K562 (cell line): Measurements from ENCODE around the gene TFAP2A. TPM values are rescaled to one million over a fixed set of nuclear protein-coding genes. Genes with fewer than 3 reads are reported as not detected.
A peak's percentile ranks its signal among the peaks of the same experiment; 100 is the strongest.

Experiments used
- ARID1B ChIP-seq: fragments of 450-650 bp; IDR thresholded peaks from 2 replicates; pipeline ENCODE4 v1.6.1; 2016; ENCODE audit warnings: antibody characterized with exemption, mild to moderate bottlenecking, inconsistent platforms
- ATF6 ChIP-seq: sonication (generic); formaldehyde crosslinking; IDR thresholded peaks from 2 replicates; pipeline ENCODE4 v1.4.0; 2020; ENCODE audit warnings: mild to moderate bottlenecking, missing genetic modification reagents
- CHD1 ChIP-seq: fragments of 200-600 bp; sonication (generic); IDR thresholded peaks from one replicate; pipeline ENCODE4 v1.6.1; 2012; ENCODE audit warnings: mild to moderate bottlenecking, moderate library complexity, low read length, inconsistent platforms
- E2F5 ChIP-seq: sonication (generic); formaldehyde crosslinking; IDR thresholded peaks from 2 replicates; pipeline ENCODE4 v1.8.0; 2022; ENCODE audit warnings: mild to moderate bottlenecking, missing genetic modification reagents
- GABPA ChIP-seq: fragments of 200-800 bp; sonication (Bioruptor generic); conservative IDR thresholded peaks from 2 replicates; pipeline ENCODE4 v1.6.1; 2016; ENCODE audit warnings: low read depth, missing genetic modification characterization, missing compliant biosample characterization
- GATAD2A ChIP-seq: fragments of 450-650 bp; IDR thresholded peaks from 2 replicates; pipeline ENCODE4 v1.6.1; 2017
- POLR2AphosphoS5 ChIP-seq: IDR thresholded peaks from 2 replicates; pipeline ENCODE4 v1.6.1; 2011; ENCODE audit warnings: mild to moderate bottlenecking, low read depth, low read length, moderate library complexity; ENCODE audit not compliant: control insufficient read depth, insufficient read depth
- STAT5B ChIP-seq: fragments of 250-450 bp; sonication (Bioruptor Pico); IDR thresholded peaks from 2 replicates; pipeline ENCODE4 v1.8.0; 2021; ENCODE audit warnings: mild to moderate bottlenecking, inconsistent platforms
- TAF1 ChIP-seq: IDR thresholded peaks from 2 replicates; pipeline ENCODE4 v1.6.1; 2011; ENCODE audit warnings: mild to moderate bottlenecking, low read length, moderate library complexity; ENCODE audit not compliant: insufficient read depth, control insufficient read depth, severe bottlenecking; ENCODE audit errors: extremely low read depth
- ZBTB12 ChIP-seq: fragments of 250-450 bp; sonication (Bioruptor Pico); IDR thresholded peaks from 2 replicates; pipeline ENCODE4 v1.4.0; 2020
- polyA plus RNA-seq, 8 experiments: library from polyadenylated mRNA; depleted of rRNA in 4 of 8; stranded (reverse) in 5 of 8; unstranded in 3 of 8; fragments of >200 nt; fragmentation: Nextera tagmentation in 2 of 8; fragmentation: Illumina TruSeq in 1 of 8; extraction: Ambion mirVana in 2 of 8; extraction: Trizol in 1 of 8; gene quantifications; 2 replicates each; pipeline versions ENCODE4 v1.2.1 to v1.2.3, GENCODE V29; 2011 to 2014; ENCODE audit warnings: inconsistent platforms in 1 of 8, missing spikeins in 1 of 8
- total RNA-seq, 7 experiments: library from RNA; depleted of rRNA in 6 of 7; stranded (reverse); fragments of >200 nt in 6 of 7; fragmentation: Illumina TruSeq in 2 of 7; extraction: Trizol in 2 of 7; gene quantifications; 2 replicates each; pipeline versions ENCODE4 v1.2.1 to v1.2.3, GENCODE V29; 2011 to 2021; ENCODE audit warnings: low replicate concordance in 1 of 7
- TF ChIP-seq, protein P1 (sequence below): fragments of 250-450 bp; sonication (Bioruptor Pico); IDR thresholded peaks from 2 replicates; pipeline ENCODE4 v1.4.0; 2020; ENCODE audit warnings: mild to moderate bottlenecking, moderate library complexity, borderline replicate concordance
- TF ChIP-seq, protein P2 (sequence below): fragments of 450-650 bp; IDR thresholded peaks from 2 replicates; pipeline ENCODE4 v1.6.1; 2016; ENCODE audit warnings: low read depth

TFAP2A gene
- total and polyA plus RNA-seq, 9 of the 15 experiments (the other 6 are each of a cell fraction or from before 2014, with no cell fraction given): 0.14 to 0.53 (median 0.19) TPM; not detected in 1

- TF ChIP-seq, protein P1, sequence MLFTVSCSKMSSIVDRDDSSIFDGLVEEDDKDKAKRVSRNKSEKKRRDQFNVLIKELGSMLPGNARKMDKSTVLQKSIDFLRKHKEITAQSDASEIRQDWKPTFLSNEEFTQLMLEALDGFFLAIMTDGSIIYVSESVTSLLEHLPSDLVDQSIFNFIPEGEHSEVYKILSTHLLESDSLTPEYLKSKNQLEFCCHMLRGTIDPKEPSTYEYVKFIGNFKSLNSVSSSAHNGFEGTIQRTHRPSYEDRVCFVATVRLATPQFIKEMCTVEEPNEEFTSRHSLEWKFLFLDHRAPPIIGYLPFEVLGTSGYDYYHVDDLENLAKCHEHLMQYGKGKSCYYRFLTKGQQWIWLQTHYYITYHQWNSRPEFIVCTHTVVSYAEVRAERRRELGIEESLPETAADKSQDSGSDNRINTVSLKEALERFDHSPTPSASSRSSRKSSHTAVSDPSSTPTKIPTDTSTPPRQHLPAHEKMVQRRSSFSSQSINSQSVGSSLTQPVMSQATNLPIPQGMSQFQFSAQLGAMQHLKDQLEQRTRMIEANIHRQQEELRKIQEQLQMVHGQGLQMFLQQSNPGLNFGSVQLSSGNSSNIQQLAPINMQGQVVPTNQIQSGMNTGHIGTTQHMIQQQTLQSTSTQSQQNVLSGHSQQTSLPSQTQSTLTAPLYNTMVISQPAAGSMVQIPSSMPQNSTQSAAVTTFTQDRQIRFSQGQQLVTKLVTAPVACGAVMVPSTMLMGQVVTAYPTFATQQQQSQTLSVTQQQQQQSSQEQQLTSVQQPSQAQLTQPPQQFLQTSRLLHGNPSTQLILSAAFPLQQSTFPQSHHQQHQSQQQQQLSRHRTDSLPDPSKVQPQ (CRISPR knock-in tag): no peak
- peak; percentile 95 for TF ChIP-seq ARID1B
- TF ChIP-seq, protein P2, sequence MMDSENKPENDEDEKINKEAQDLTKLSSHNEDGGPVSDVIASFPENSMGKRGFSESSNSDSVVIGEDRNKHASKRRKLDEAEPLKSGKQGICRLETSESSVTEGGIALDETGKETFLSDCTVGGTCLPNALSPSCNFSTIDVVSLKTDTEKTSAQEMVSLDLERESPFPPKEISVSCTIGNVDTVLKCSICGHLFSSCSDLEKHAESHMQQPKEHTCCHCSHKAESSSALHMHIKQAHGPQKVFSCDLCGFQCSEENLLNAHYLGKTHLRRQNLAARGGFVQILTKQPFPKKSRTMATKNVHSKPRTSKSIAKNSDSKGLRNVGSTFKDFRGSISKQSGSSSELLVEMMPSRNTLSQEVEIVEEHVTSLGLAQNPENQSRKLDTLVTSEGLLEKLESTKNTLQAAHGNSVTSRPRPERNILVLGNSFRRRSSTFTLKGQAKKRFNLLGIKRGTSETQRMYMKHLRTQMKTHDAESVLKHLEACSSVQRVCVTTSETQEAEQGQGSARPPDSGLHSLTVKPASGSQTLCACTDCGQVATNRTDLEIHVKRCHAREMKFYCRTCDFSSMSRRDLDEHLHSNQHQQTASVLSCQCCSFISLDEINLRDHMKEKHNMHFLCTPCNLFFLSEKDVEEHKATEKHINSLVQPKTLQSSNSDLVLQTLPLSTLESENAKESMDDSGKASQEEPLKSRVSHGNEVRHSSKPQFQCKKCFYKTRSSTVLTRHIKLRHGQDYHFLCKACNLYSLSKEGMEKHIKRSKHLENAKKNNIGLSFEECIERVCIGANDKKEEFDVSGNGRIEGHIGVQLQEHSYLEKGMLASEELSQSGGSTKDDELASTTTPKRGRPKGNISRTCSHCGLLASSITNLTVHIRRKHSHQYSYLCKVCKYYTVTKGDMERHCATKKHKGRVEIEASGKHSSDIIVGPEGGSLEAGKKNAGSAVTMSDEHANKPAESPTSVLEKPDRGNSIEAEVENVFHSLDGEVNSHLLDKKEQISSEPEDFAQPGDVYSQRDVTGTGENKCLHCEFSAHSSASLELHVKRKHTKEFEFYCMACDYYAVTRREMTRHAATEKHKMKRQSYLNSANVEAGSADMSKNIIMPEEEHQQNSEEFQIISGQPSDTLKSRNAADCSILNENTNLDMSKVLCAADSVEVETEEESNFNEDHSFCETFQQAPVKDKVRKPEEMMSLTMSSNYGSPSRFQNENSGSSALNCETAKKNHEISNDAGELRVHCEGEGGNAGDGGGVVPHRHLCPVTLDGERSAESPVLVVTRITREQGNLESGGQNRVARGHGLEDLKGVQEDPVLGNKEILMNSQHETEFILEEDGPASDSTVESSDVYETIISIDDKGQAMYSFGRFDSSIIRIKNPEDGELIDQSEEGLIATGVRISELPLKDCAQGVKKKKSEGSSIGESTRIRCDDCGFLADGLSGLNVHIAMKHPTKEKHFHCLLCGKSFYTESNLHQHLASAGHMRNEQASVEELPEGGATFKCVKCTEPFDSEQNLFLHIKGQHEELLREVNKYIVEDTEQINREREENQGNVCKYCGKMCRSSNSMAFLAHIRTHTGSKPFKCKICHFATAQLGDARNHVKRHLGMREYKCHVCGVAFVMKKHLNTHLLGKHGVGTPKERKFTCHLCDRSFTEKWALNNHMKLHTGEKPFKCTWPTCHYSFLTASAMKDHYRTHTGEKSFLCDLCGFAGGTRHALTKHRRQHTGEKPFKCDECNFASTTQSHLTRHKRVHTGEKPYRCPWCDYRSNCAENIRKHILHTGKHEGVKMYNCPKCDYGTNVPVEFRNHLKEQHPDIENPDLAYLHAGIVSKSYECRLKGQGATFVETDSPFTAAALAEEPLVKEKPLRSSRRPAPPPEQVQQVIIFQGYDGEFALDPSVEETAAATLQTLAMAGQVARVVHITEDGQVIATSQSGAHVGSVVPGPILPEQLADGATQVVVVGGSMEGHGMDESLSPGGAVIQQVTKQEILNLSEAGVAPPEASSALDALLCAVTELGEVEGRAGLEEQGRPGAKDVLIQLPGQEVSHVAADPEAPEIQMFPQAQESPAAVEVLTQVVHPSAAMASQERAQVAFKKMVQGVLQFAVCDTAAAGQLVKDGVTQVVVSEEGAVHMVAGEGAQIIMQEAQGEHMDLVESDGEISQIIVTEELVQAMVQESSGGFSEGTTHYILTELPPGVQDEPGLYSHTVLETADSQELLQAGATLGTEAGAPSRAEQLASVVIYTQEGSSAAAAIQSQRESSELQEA: no peak
- peak; percentile 30 for TF ChIP-seq TAF1
- TF ChIP-seq ATF6 (CRISPR knock-in tag): no peak
- TF ChIP-seq STAT5B (CRISPR knock-in tag): no peak
- TF ChIP-seq E2F5: no peak
- no peak for TF ChIP-seq ZBTB12
- TF ChIP-seq GABPA (tag): peak; percentile 81
- TF ChIP-seq POLR2AphosphoS5: peak; percentile 79
- TF ChIP-seq GATAD2A: peak; percentile 66; the same call in 1 of the 2 replicates
- no peak for TF ChIP-seq CHD1
These were observed 13.1 kb downstream of the TFAP2A start (continued) for GRCh38 chr6:10401632-10402223.
